ENCODE measurements around the gene MAZ.
A peak's percentile ranks its signal among the peaks of the same experiment; 100 is the strongest.
"Not testable (repeated sequence)": the region's sequence is repeated elsewhere in the genome, so short reads cannot be mapped to it uniquely, and the experiment has no call there.

The MAZ gene

GRCh38 chr16:29784901-29785500 lies 21.3 kb upstream of the MAZ start:
- no peak for DNase-seq

- DNase-seq: not testable (repeated sequence)
These were observed 19.2 kb upstream of the MAZ start for GRCh38 chr16:29787155-29787554.

GRCh38 chr16:29789775-29790182 lies 16.6 kb upstream of the MAZ start:
- DNase-seq: no peak

- DNase-seq: peak; percentile 95
These were observed 16.0 kb upstream of the MAZ start, which contains the start of gene KIF22 for GRCh38 chr16:29790183-29790948. Gene KIF22, plus strand, starts transcription at chr16:29790751. Its CDS starts 9 bp downstream, at chr16:29790760.

GRCh38 chr16:29790949-29791844 lies 15.1 kb upstream of the MAZ start:
- DNase-seq: peak; percentile 25

GRCh38 chr16:29791845-29792807 lies 14.2 kb upstream of the MAZ start:
- DNase-seq: no peak

GRCh38 chr16:29793153-29793552 lies 13.2 kb upstream of the MAZ start:
- DNase-seq: not testable (repeated sequence)

GRCh38 chr16:29794231-29794710 lies 12.1 kb upstream of the MAZ start:
- DNase-seq: no peak

- DNase-seq: no peak
These were observed 3.9 kb upstream of the MAZ start for GRCh38 chr16:29802416-29802935.

- peak; percentile 13 for DNase-seq
These were observed 2.3 kb upstream of the MAZ start for GRCh38 chr16:29804020-29804419.

GRCh38 chr16:29804455-29805231 lies 1.7 kb upstream of the MAZ start:
- peak; percentile 66 for DNase-seq

GRCh38 chr16:29805232-29806098 lies 864 bp upstream of the MAZ start:
- peak; percentile 99 for DNase-seq

GRCh38 chr16:29806641-29807425 lies 504 bp downstream of the MAZ start:
- peak; percentile 57 for DNase-seq

GRCh38 chr16:29807426-29808218 lies 1.3 kb downstream of the MAZ start:
- DNase-seq: peak; percentile 73

GRCh38 chr16:29808219-29808900 lies 2.0 kb downstream of the MAZ start:
- DNase-seq: no peak

GRCh38 chr16:29809031-29809747 lies 2.9 kb downstream of the MAZ start:
- DNase-seq: no peak
